Measurements from ENCODE around the gene IL17RD.

Gene IL17RD

DNA sequence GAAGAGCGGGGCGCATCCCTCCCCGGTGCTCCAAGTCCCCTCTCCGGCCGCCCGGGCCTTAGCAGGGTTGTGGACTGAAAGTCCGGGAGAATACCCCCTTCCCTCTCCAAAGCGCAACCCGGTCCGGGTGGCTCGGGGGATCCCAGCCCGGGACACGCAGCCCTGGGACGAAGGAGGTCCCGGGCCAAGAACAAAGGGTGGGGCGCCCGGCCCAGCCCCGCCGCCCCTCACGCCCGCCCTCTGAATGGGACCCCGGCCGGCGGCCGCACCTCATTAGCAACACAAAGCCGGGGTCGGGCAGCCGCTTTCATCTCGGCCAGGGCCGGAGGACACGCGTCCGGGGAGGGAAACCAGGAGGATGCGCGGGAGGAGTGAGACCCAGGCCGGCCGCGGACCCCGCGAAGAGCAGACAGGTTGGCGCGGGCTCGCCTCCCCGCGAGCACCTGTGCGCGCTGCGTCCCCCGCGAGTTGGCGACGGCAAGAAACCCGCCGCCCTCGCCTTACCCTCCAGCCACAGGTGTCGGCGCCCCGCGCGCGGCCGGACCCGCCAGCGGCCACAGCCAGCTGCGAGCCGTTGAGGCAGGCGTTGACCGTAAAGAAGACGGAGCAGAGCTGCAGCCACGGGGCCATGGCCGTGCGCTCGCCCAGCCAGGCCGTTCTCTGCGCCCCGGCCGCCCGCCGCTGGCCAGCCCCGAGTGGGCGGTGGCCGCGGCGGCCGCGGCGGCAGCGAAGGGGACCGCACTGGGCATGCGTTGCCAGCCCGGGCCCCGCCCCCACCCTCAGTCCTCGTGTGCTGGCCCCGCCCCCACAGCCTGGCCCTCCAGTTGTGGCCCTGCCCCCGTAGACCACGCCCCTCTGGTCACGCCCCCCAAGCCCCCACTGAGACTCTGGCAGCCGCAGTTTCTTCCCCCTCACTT is at the start of gene IL17RD:
Gene IL17RD, minus strand, starts transcription at position 697 of the 917 bp plus-strand sequence. Its CDS starts 67 bp downstream, at position 630.
- DNase-seq (ENCODE audit: low read depth), result peak; percentile 16

DNA sequence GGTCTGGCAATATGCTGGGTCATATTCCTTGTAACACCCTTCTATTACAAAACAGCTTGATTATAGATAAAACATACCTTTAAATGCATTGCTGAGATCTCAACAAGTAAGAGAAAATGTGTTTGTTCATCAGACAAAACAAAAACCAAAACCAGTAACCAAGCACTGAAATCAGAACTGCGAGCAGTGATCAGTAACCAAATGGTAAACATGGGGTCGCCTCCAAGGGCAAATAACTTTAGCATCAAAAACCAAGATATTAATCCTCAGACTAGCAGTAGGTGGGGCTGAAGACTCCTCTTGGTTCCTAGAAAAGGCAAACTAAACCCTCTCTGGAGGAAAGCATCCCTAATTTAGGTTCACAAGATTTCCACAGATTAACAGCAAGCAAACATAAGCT is 41.3 kb upstream of the IL17RD start:
- no peak for DNase-seq (ENCODE audit: low read depth)

DNA sequence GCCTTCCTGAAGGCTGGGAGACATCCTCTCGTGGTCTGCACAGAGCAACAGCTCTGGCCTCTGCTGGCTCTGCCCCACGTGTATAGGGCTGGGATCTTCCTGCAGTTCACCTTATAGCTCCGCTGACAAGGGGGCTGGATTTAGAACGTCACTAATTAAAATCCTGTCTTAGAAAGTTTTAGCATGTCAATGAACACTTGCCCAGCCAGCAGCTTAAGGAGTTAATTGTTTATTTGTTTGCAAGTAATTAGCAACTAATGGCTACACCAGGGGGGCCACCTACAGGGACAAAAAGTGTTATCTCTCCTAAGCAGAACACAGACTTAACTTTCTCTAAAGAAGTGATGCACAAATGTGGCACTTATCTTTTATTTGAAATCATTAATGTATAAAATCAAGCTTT is 34.7 kb upstream of the IL17RD start, which contains the start of gene HESX1:
Gene HESX1, minus strand, starts transcription at position 84 of the 403 bp plus-strand sequence. Its CDS starts 60 bp downstream, at position 24.
- no peak for DNase-seq (ENCODE audit: low read depth)

DNA sequence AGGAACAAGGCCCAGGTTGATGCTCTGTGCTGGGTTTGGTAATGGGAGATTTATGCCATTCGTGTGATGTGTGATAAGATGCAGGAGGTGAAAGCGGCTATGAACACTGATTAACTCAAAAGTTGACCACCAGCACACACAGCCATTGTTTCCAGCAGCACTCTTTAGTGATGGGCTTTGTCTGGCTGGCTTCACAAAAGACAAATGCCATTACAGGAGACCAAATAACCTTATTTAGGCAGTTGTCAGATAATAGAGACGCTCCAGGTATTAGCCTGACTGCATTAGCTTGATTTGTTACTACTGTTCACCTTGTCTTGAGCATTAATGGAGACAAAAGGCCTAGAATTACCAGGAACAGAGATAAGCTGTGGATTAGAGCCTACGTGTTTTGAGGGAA is 29.5 kb upstream of the IL17RD start:
- DNase-seq (ENCODE audit: low read depth), result no peak

DNA sequence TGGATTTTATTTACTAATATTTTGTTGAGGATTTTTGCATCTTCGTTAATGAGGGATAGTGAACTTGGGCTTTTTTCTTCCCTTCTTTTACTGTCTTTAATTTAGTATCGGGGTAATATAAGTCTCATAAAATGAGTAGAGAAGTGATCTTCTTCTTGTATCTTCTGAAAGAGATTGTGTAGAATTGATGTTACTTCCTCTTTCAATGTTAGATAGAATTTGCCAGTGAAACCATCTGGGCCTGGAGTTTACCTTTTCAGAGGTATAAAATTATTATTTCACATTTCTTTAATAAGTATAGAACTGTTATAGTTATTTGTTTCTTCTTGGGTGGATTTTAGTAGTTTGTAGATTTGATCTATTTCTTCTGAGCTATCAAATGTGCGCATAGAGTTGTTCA is 26.9 kb upstream of the IL17RD start:
- no peak for DNase-seq (ENCODE audit: low read depth)

DNA sequence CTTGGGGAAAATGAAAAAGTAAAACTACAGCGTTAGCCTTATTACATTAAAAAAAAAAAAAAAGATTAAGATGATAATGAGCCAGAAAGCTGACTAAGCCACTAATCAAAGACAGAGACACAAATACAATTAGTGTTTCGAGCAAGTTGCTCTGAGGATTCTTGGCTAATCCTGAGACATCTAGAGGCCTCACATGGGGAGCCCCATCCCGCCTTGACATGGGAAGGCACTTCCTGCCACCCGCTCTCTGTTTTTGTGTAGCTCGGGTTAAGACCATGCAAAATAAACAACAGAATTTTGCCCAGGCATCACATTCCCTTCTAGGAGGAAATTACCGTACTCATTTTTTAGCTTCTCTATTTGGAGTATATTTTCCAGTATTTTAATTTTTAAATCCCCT is 19.4 kb upstream of the IL17RD start:
- no peak for DNase-seq (ENCODE audit: low read depth)

DNA sequence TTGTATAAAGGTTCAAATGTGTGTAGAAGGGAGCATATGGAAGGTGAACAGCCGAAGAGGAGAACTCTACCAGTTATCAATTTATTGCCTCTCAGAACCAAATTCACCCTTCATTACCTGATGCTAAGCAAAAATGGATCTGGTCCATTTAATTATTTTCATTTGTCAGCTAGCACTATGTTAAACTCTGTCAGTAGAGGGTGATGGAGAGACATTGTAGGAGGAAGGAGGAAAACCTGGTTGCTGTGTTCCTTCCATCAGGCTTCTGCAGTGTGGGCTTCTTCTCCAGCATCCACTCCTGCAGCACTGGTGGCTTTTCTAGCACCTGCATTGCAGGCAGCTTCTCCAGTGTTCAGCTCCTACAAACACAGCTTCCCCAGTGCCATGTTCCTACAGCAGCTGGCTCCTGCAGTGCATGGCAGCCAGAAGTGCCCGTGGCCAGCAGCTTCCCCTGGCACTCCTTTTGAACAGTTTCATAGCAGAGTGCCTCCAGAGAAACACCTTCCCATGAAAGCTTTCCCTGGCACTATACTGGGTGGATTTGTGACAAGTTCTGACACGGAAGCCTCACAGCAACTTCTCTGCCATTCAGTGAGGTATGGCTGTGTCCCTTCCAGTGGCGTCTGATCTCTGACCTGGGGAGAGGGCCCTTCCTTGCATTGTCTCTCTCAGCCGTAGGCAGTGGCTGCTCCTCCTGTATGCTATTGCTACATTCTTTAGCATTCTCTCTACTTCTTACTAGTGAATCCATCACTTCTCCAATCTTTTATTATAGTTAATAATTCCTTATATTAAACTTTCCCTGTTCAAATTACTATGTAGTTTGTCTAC is 14.6 kb upstream of the IL17RD start:
- DNase-seq (ENCODE audit: low read depth), result no peak

DNA sequence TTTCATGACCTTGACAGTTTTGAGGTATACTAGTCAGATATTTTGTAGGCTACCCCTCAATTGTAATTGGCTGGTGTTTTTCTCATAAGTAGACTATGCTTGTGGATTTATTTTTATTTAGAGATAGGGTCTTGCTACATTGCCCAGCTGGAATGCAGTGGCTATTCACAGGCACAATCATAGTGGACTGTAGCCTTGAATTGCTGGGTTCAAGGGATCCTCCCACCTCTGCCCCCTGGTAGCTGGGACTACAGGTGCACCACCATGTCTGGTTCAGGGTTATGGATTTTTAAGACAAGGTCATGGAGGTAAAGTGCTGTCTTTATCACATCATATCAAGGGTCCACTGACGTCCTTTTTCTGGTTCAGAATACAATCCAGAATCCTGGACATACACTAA is 10.9 kb upstream of the IL17RD start:
- DNase-seq (ENCODE audit: low read depth), result no peak

DNA sequence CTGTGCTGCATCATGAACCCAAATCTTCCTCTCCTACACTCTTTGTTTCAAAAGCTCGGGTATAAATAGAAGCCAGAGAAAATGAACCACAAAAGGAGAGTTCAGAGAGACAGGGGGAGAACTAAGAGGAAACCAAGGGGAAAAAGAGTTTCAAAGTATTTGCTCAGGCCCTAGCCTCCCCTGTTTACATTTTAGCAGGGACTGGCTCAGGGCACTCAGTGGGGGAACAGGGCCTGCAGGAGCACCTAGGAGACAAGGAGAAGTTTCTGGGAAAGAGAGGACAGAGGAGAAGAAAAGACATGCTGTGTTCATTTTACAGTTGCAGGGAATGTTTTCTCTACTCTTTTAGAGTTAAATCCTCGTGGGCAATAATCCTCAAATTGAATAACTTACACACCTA is 8.5 kb upstream of the IL17RD start:
- no peak for DNase-seq (ENCODE audit: low read depth)

DNA sequence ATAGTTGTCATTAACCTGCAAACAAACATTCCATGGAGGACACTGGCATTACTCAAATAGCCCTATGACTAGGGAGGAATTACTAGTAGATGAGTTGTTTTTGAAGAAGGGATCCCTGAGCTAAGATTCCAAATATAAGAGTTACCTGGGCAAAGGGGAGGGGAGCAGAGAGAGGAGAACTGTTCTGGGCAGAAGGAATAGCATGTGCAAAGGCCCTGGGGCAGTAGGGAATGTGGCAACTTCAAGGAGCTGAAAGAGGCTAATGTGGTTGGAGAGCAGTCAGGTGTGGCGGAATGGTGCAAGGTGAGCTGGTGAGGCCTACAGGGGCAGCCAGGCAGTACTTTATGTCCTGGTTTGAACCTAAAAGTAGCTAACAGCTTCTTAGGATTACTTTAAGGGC is 5.8 kb upstream of the IL17RD start:
- no peak for DNase-seq (ENCODE audit: low read depth)

DNA sequence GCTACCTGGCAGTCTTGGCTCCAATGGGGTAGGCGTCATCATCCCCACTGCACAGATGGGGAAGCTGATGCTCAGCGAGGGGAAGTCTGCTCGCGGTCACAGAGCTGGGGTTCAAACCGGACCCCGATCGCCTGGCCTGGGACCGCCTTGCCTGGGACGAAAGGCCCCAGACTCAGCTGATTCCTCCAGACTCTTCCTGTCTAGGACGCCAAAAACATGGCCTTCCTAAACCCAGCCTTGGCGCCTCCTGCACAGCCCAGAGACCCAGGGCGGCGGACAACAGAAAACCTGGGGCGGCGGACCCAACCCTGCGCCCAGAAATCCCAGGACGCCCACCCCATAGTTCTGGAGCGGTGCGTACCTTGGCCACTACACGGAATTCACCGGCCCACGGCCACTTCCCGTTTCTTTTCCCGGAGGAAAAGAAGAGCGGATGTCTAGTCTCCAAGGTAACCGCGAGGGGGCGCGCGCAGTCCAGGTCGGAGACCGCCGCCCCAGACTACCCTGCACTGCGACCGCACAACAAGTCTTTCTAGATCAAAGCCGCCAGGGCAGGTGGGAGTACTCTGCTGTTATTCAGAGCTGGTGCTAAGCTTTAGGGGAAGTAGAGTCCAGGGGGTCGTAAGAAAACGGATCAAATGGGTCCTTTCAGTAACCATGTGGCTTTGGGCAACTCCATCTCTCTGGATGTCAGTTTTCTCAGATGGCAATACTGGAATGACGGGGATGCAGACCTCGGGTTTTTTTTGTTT is 4.9 kb upstream of the IL17RD start:
- DNase-seq (ENCODE audit: low read depth), result no peak

DNA sequence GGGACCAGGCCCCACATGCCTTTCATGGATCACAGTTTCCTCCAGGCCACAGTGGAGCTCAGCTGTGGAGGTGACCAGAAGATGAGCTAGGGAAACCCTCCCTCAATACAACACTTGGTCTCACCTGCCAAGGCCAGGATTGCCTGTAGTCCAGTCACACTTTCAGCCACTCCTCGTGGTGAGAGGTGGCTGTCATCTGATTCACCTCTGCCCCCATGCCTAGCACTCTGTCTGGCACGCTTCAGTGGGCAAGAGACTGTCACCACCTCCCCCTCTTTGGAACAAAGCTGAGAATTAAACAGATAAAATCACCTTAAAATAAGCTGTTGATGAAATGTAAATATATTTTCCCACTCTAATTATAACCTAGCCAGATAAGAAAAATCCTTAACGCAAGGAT is 4.0 kb upstream of the IL17RD start:
- DNase-seq (ENCODE audit: low read depth), result no peak

DNA sequence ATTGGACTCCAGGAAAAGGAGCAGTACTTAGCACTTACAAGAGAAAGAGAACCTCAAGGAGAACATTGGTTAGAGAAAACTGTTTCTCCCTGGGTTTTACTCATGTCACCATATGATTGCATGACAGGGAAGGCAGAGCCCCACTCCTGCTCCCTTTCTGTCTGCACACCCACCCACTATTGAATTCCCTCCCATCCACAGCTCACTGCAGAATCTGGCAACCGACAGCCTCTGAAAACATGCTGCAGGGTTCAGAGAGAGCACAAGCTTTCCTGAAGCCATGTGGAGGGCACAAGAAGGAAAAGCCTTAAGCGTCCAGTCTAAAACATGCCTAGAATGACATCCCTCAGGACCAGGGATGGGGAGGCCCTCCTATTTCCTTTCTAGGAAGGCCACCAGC is 3.0 kb upstream of the IL17RD start:
- no peak for DNase-seq (ENCODE audit: low read depth)

DNA sequence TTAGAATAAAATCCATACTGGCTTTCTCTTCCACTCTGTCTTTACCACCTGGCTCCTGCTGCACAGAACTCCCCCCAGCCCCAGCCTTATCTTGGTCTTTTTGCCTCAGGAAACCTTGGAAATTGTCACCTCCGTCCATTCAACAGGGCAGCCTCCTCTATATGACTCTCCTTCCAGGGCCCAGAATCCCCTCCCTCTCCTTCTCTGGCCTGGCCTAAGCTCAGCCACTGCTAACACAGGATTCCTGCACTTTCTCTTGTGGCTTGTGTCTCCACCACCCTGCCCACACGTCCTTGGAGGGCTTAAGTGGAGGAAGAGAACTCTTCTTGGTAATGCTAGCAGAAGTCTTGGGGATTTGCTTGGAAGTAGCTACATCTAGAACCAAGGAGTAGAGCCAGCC is 1.5 kb upstream of the IL17RD start:
- no peak for DNase-seq (ENCODE audit: low read depth)

DNA sequence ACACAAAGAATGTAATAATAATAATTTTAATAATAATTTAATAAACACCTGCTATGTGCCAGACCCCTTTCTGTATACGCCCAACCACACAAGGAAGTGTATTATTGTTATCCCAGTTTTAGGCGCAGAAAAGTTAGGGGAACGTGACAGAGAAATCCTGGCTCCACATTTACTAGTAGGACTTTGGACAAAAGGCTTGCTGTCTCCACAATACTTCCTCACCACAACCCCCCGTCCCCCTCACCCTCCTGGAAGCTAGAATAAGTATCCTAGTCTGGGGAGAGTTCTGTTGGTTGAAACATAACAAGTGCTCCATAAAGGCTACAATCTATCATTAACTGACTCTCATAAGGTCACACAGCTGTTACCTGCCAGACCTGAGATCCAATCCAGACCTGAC is 488 bp upstream of the IL17RD start:
- no peak for DNase-seq (ENCODE audit: low read depth)

DNA sequence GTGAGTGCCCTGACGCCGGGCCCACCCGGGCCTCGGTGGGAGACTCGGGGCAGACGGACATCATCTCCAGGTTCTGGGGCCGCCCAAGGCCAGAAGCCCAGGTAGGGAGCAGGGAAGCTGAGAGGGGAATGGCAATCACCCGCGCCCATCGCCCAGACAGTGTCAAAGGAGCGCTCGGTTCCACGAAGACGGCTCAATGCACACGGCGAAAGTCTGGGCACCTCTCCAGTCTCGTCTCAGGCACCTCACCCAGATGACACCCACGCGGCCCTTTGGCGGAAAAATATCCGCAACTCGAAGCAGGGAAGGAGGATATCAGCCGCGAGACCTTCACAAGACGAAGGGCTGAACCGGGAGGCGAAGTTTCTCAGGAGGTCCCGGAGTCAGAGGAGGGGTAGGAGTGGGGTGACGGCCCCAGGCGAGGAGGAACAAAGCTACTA is 916 bp downstream of the IL17RD start:
- no peak for DNase-seq (ENCODE audit: low read depth)

DNA sequence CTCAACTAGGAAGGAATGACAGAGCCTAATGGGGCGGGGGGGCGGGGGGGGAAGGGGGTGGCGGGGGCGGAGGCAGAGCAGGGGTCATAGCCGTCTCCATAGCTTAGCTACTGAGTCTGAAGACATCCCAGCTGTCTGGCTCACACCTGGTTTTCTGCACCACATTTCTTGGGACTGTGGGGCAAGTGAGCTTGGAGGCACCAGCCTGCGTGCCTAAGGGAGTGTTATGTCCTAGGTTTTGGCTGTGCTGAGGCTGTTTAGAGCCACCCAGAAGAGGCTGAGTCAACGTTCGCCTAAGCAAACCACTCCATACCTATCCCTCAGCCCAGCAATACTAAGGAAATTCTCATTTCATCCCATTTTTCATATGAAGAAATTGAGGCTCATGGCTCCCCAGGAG is 1.4 kb downstream of the IL17RD start:
- DNase-seq (ENCODE audit: low read depth), result no peak

DNA sequence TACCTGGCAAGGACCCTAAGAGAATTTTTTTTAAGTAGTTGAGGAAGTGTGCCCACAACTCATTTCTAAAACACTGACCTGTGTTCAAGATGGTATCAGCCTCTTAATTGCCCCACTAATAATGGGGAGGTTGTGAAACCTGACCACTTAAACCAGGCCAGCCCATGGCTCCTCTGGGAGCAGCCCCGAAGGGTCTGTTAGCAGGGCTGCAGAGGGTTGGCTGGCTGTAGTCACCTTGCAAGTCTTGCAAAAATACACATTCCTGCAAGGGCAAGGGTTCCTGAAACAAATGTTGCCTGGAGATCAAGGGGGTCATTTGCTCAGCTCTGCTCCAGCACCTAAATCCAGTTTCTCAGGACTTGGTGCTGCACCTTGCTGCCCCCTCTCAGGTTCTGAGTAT is 3.2 kb downstream of the IL17RD start:
- DNase-seq (ENCODE audit: low read depth), result no peak

DNA sequence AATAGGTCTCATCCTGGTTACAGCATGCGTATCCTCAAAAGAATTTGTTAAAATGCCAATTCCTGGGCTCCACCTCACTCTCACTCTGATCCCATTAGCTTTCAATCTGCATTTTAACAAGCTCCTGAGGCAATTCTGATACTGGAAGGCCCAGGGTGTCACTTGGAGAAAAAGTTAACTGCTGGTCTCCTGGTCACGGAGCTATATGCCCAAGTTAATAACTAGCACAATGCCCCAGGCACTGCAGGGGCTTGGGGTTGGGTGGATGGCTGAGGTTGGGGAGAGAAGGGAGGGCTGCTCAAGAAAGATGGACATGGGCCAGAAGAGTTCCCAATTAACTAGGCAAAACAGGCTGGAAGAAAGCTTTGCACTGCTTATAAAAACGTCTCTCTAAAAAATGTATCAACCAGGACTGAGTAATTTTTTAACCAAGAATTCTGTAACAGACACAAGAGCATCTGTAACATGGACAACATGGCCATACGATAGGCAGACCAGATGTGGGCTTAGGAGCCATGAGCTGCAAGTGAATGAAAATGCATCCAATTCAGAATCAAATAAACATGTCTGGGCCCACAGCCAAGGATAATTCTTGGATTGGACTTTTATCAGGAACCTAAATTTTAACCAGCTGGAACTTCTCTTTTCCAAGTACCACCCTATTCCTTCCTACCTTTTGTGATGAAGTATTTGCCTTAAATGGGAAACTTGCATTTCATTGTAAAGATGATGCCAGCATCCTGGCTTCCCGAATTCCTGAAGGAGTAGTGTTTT is 4.2 kb downstream of the IL17RD start:
- DNase-seq (ENCODE audit: low read depth), result no peak

DNA sequence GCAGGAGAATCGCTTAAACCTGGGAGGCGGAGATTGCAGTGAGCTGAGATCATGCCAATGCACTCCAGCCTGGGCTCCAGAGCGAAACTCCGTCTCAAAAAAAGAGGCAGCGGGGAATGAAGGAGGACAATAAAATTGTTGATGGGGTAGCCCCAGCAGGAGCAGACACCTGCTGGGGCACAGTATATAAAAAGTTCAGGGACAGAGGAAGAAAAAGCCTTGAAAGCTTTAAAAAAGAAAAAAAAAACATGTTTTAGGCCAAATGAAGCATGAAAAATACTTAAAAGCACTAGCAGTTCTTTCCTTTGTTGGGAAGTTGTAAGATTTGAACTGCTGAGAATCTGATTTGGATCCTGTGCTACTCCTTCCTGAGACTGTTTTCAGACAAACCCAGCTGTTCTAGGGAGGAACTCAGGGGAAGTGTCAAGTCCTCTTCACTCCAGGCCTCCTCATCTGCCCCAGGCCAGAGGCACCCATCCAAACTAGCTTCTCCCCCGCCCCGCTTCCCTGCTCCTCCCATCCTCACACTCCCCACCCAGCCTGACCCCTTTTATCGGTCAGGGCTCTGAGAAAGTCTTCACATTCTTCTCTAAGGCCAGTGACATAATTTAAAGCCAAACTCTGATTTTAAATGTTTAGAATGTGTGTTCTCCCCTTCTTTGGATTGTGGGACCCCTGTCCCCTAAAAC is 4.9 kb downstream of the IL17RD start:
- no peak for DNase-seq (ENCODE audit: low read depth)
